Measurements from ENCODE around the gene FAM219A.
"Not testable (repeated sequence)": the region's sequence is repeated elsewhere in the genome, so short reads cannot be mapped to it uniquely, and the experiment has no call there.

Gene FAM219A

DNA sequence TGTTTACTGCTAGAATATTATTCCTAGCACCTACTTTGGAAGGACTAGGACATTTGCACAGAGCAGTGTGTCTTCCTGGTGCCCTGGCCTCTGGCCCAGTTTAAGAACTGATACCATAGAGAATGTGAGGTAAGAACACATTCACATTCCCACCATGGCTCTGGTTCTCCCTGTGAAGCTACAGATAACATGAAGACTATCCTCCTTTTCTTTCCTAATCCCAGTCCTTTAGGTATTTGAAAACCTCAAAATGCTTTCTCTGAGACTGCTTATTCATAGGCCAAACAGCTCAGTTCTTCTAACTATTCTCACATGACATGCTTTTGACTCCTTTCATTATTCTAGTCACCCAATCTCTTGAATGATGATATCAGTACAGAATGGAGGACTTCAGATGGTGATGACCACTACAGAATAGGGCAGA lies 11.9 kb downstream of the FAM219A start:
- TF ChIP-seq, protein P1, sequence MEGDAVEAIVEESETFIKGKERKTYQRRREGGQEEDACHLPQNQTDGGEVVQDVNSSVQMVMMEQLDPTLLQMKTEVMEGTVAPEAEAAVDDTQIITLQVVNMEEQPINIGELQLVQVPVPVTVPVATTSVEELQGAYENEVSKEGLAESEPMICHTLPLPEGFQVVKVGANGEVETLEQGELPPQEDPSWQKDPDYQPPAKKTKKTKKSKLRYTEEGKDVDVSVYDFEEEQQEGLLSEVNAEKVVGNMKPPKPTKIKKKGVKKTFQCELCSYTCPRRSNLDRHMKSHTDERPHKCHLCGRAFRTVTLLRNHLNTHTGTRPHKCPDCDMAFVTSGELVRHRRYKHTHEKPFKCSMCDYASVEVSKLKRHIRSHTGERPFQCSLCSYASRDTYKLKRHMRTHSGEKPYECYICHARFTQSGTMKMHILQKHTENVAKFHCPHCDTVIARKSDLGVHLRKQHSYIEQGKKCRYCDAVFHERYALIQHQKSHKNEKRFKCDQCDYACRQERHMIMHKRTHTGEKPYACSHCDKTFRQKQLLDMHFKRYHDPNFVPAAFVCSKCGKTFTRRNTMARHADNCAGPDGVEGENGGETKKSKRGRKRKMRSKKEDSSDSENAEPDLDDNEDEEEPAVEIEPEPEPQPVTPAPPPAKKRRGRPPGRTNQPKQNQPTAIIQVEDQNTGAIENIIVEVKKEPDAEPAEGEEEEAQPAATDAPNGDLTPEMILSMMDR (IDR thresholded peaks at IDR 0.05; ENCODE audit: low read depth, low read length), result no peak
- no peak for DNase-seq (ENCODE audit: extremely low read depth, low read depth)

DNA sequence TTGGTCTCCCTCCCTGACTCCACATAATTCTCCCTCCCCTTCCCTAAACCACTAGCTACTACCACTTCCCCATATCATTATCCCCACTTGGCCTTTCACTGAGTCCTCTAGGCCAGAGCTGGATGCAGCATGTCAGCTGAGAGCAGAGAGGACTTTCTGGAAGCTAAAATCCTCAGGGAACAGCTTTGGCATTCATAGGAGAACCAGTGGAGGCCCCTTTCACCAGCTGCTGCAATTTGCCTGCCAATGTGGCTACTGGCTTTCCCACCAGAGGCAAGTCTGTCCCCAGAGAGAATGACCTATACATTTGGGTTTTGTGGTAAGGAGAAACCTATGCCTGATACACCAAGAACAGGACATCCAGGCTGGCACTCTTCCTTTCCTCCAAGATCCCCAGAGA lies 14.4 kb downstream of the FAM219A start:
- DNase-seq (ENCODE audit: extremely low read depth, low read depth), result no peak
- TF ChIP-seq, protein P1 (IDR thresholded peaks at IDR 0.05; ENCODE audit: low read depth, low read length), result no peak

DNA sequence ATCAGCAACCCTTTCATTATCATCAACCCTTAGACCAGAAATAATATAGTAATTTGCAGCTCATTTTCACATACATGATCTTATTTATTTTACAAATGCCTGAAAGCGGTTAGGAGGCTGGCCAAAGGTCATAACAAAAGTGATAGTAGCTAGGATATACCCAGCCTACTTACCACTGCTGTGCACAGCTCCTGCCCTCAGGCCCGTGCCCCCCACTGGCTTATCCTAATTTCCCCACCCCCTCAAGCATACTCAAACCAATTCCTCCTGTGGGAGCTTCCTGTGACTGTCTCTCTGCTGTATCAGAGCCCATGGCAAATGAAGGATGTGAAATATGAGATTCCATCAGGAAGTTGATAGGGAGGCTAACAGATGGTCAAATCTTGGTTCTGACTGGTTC lies 14.8 kb downstream of the FAM219A start:
- no peak for DNase-seq (ENCODE audit: extremely low read depth, low read depth)

DNA sequence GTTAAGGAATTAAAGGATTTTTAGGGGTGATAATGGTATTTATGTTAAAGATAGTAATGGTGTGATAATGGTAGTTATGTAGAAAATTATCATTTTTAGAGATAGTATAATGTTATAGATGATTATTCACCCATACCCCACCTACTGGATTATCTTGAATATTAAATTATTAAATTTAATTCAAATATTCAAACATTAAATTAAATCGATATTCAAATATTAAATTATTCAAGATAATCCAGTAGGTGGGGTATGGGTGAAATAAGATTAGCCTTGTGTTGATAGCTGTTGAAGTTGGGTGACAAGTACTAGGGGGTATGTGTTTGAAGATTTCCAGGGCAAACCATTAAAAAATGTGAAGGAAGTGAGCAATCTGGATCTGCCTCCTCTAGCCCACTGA lies 15.6 kb downstream of the FAM219A start:
- TF ChIP-seq, protein P1 (IDR thresholded peaks at IDR 0.05; ENCODE audit: low read depth, low read length), result no peak

More for the DNA sequence above, 14.8 kb downstream of the FAM219A start:
- TF ChIP-seq, protein P1 (IDR thresholded peaks at IDR 0.05; ENCODE audit: low read depth, low read length), result no peak

DNA sequence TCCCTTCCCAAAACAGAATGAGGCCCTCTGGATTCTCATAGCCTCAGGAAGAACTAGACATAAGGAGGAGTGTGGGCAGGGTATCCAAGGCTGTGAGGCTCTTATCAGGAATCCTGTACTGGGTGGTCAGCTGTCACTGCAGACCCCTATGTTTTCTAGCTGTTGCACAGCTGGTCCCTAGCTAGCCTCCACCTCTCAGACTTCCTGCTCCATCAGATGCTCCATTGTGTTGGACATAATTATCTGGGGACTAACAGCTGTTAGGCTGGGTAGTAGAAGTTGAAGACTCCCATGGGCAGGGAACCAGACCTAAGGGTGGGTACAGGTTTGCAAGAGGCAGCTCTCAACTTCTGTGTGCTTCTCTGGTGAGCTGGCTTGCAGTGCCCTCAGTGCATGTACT lies 18.4 kb downstream of the FAM219A start:
- DNase-seq (ENCODE audit: extremely low read depth, low read depth), result no peak
- TF ChIP-seq, protein P1 (IDR thresholded peaks at IDR 0.05; ENCODE audit: low read depth, low read length), result no peak

More for the DNA sequence above, 15.6 kb downstream of the FAM219A start:
- no peak for DNase-seq (ENCODE audit: extremely low read depth, low read depth)

DNA sequence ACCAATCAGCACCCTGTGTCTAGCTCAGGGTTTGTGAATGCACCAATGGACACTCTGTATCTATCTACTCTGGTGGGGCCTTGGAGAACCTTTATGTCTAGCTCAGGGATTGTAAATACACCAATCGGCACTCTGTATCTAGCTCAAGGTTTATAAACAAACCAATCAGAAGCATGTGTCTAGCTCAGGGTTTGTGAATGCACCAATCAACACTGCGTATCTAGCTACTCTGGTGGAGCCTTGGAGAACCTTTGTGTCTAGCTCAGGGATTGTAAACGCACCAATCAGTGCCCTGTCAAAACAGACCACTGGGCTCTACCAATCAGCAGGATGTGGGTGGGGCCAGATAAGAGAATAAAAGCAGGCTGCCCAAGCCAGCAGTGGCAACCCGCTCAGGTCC lies 19.9 kb downstream of the FAM219A start:
- DNase-seq (ENCODE audit: extremely low read depth, low read depth), result not testable (repeated sequence)

DNA sequence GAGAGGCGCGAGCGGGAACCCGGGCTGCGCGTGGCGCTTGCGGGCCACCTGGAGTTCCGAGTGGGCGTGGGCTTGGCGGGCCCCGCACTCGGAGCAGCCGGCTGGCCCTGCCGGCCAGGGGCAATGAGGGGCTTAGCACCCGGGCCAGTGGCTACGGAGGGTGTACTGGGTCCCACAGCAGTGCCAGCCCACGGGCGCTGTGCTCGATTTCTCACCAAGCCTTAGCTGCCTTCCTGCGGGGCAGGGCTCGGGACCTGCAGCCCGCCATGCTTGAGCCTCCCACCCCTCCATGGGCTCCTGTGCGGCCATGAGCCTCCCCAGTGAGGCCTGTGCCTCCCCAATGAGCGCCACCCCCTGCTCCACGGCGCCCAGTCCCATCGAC lies 20.5 kb downstream of the FAM219A start:
- not testable (repeated sequence) for DNase-seq (ENCODE audit: extremely low read depth, low read depth)

DNA sequence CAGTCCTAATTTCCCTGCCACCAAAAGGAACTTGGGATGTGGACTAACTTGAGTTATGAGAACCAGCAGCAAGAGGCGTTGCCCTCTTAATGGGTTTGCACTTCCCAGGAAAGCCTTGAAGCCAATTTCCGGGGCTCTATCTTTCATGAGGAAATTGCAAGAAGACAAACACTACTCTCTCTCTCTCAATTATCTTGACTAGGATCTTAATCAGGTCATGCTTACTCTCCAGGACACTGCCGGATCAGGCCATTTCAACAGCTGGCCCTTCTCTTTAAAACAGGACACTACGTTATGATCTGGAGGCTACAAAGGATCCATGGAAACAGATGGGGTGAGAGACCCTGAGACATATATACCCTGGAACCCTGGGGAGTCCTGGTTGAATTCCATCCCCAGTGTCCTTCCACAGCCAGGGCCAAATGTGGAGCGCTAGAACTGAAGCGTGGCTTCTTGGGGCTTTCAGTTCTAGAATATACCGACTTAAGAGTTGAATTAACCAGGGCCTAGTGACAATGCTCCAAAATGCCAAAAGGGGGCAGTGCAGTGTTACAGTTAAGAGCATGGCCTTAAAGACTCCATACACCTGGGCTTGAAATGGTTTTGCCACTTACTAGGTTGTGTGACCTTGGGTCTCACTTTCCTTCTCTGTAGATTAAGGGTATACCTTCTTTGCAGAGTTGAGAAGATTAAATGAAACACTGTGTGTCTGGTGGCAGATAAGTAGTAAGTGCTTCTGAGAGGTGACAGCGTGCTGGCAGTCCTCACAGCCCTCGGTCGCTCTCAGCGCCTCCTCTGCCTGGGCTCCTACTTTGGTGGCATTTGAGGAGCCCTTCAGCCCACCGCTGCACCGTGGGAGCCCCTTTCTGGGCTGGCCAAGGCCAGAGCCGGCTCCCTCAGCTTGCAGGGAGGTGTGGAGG lies 21.1 kb downstream of the FAM219A start:
- TF ChIP-seq, protein P1 (IDR thresholded peaks at IDR 0.05; ENCODE audit: low read depth, low read length), result peak; percentile 73
- peak; percentile 40 for DNase-seq (ENCODE audit: extremely low read depth, low read depth)
